ENCODE results near the gene CIDEB. TPM values are rescaled to one million over a fixed set of nuclear protein-coding genes. Genes with fewer than 3 reads are reported as not detected.

Gene CIDEB
- total RNA-seq, 1 experiment from 2014 or later = 0.22 TPM

DNA sequence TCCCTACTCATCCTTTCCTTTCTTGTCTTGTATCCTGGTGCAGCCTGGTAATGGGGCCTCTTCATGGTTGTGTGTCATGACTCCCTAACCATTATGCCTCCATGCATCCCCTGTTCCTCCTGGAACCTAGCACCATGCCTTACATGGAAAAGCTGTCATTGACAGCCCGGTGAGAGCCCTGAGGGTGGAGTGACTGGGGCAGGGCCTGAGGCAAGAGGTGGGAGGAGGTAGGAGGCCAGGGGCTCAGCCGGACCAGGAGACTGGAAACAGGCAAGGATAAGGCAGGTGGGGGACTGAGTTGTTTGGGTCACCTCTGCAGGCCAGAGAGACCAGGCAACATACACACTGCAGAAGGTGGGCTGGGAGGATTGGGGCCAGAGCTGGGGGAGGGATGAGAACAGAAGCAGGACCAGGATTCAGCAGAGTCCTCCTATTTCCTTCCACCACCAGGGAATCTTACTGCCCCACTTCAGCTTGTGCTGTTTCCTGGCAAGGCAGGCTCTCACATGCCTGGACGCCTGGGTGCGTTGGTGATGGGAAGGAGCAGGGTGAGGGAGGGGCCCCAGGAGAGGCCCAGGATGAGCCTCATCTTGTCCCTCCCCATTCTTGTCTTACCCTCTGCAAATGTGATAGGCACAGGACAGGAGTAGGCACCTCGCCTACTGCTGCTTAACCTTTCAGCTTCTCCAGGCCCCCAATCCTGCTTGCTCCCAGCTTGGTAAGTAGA is 1.9 kb upstream of the CIDEB start, which contains the start of gene LTB4R2:
LTB4R2 (plus strand) TSS at position 603 of the 727 bp plus-strand sequence. CDS start 525 bp downstream, outside the sequence.
- H3K36me3 ChIP-seq (ENCODE audit: control insufficient read depth in 1 of 2, insufficient read depth in 2 of 2, low read length in 2 of 2) = peaks cover 12 to 21% of the 10 kb centered on the region in 2 experiments; a peak in 3 of 4 replicates
- no peak within 1 kb of the TSS for H2AFZ ChIP-seq (ENCODE audit: low read depth, low read length, poor library complexity, severe bottlenecking)
- H3K27me3 ChIP-seq (ENCODE audit: insufficient read depth, low read length) = no peaks in the 10 kb centered on the region
- H3K79me2 ChIP-seq (ENCODE audit: insufficient read depth, low read length) = no peaks in the 10 kb centered on the region
- TF ChIP-seq EGR1 (IDR thresholded peaks at IDR 0.05; ENCODE audit: low read depth) (no peak), POLR2A (IDR thresholded peaks at IDR 0.05; ENCODE audit: borderline replicate concordance, extremely low read depth, insufficient read depth, insufficient read length) (no peak), YY1 (IDR thresholded peaks at IDR 0.05; ENCODE audit: extremely low read depth, insufficient replicate concordance, low read depth, low read length) (no peak), ZFX (IDR thresholded peaks at IDR 0.05) (no peak), POLR2AphosphoS5 (IDR thresholded peaks at IDR 0.05; ENCODE audit: low read depth, low read length) (no peak), FOSL1 (IDR thresholded peaks at IDR 0.05; ENCODE audit: low read depth) (no peak), TCF7L2 (IDR thresholded peaks at IDR 0.05; ENCODE audit: borderline replicate concordance, extremely low read depth, insufficient read depth, insufficient read length) (no peak)
- TF ChIP-seq, protein P1, sequence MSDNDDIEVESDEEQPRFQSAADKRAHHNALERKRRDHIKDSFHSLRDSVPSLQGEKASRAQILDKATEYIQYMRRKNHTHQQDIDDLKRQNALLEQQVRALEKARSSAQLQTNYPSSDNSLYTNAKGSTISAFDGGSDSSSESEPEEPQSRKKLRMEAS (IDR thresholded peaks at IDR 0.05) = no peak
- ChIA-PET CTCF (interaction anchor here (3.3 kb wide), 1 partner anchor 11 kb away, joined by 59 read pairs; the partner anchor contains the start of genes DHRS1 and NOP9), RAD21 (ENCODE audit: low non-redundant PET in 1 of 2, low total read pairs in 2 of 2, uncharacterized antibody in 2 of 2, unreplicated experiment in 2 of 2) (no interaction called here), POLR2A (no interaction called here)
- no peak within 1 kb of the TSS for H3K4me2 ChIP-seq (ENCODE audit: low read length)
- H3K27ac ChIP-seq (ENCODE audit: low read depth, low read length) = no peak within 1 kb of the TSS
- no peak within 1 kb of the TSS for H3K4me3 ChIP-seq (replicated peaks in 1 of 2; ENCODE audit: low read depth in 1 of 2, low read length in 2 of 2)
- H3K9me3 ChIP-seq (ENCODE audit: control insufficient read depth in 1 of 2, insufficient read depth in 1 of 2, low read depth in 1 of 2, low read length in 2 of 2) = no peaks in the 10 kb centered on the region
- no peak for ATAC-seq
- BruUV-seq (replicated peaks) = no TSS peak
- H3K4me1 ChIP-seq (ENCODE audit: control insufficient read depth in 1 of 2, insufficient read depth in 2 of 2, low read length in 2 of 2) = peaks cover 7 to 16% of the 10 kb centered on the region in 2 experiments
- H3K9ac ChIP-seq (ENCODE audit: low read length) = no peak within 1 kb of the TSS
- no peak for DNase-seq (ENCODE audit: low read depth, low spot score)
- H3K9me2 ChIP-seq (ENCODE audit: insufficient read depth) = no peaks in the 10 kb centered on the region
- H4K20me1 ChIP-seq (ENCODE audit: insufficient read depth) = no peaks in the 10 kb centered on the region
- intact Hi-C loops (cut with micrococcal nuclease) = no loop called here

Measured in HCT116 (cell line).